Stimulated activated CD8-positive, alpha-beta memory T cell treated with anti-CD3 and anti-CD28 coated beads, Interleukin-12 subunit alpha, Interleukin-12 subunit beta, amount 100 ng/mL, for 24 hours (primary cell): ENCODE data around the gene NFATC1.
A peak's percentile ranks its signal among the peaks of the same experiment; 100 is the strongest.

ENCODE experiments used
- DNase-seq: peaks from one replicate; pipeline ENCODE4 v3.0.0-alpha.2; 2020; ENCODE audit errors: extremely low read depth

The NFATC1 gene

DNA sequence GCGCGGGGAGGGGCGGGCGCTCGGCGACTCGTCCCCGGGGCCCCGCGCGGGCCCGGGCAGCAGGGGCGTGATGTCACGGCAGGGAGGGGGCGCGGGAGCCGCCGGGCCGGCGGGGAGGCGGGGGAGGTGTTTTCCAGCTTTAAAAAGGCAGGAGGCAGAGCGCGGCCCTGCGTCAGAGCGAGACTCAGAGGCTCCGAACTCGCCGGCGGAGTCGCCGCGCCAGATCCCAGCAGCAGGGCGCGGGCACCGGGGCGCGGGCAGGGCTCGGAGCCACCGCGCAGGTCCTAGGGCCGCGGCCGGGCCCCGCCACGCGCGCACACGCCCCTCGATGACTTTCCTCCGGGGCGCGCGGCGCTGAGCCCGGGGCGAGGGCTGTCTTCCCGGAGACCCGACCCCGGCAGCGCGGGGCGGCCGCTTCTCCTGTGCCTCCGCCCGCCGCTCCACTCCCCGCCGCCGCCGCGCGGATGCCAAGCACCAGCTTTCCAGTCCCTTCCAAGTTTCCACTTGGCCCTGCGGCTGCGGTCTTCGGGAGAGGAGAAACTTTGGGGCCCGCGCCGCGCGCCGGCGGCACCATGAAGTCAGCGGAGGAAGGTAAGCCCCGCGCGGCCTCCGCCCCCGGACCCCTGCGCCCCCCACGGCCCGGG lies at the start of gene NFATC1:
NFATC1 (plus strand) TSS at position 170 of the 644 bp plus-strand sequence; CDS start at position 465, 295 bp downstream.
- peak; percentile 71 for DNase-seq

DNA sequence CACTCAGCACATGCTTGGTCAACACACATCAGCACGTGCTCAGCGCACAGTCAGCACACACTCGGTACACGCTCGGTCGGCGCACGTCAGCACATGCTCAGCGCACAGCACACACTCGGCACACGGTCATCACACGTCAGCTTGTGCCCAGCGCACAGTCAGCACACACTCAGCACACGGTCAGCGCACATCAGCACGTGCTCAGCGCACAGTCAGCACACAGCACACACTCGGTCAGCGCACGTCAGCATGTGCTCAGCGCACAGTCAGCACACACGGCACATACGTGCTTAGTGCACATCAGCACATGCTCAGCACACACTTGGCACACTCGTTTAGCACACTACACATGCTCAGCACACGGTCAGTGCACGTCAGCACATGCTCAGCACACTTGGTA lies 49.7 kb upstream of the NFATC1 start:
- no peak for DNase-seq

GRCh38 chr18:79348066-79348465 lies 47.7 kb upstream of the NFATC1 start:
- no peak for DNase-seq

DNA sequence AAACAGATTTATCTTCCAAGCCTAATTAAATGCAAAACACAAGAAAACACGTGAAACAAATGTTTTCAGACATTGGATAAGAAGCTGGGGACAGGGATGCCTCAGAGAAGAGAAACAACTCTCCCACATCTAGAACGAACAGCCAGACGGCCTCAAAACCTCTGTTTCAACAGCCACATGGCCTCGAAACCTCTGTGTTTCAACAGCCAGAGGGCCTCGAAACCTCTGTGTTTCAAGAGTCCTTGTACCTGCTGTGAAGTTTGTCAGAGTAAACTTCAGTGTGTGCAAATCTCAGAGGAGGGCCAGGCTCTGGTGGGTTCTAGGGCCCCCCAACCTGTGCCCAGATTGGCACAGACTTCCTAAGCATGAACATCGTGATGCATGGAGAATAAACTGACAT lies 43.3 kb upstream of the NFATC1 start:
- DNase-seq: no peak

GRCh38 chr18:79353267-79353666 lies 42.5 kb upstream of the NFATC1 start:
- DNase-seq: no peak

- no peak for DNase-seq
These were observed 41.4 kb upstream of the NFATC1 start for GRCh38 chr18:79354350-79354749.

DNA sequence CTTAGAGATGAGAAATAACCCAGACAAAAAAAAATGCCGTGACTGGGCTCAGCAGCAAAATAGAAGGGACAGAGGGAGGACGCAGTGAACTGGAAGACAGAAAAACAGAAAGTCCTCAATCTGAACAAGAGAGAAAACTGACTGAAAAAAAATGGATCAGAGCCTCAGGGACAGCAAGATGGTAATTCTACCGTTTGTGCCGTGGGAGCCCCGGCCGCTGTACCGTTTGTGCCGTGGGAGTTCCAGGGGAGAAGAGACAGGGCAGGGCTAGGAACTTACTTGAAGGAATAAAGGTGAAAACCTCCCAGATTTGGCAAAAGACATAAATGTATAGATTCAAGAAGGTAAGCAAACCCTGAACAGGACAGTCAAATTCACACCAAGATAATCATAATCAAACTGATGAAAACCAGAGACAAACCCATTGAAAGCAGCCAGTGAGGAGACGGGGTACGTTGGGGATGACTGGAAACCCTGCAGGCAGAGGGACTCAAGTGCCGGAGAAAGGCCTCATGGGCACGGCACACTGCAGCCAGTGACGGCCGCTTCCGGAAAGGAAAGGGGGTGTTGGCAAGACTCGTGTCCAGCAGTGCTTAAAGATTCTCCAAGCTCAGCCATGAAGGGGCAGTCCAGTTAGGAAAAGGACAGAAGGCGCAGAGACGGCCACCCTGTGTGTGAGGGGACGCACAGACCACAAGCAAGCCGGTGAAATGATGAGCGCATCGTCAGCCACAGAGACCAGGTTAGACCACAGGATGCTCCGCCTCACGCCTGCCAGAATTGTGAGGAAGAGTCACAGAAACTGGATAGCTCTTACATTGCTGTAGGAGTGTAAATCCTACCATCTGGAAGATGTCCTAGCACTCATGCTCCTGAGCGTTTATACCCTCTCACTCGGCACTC lies 40.0 kb upstream of the NFATC1 start:
- no peak for DNase-seq

DNA sequence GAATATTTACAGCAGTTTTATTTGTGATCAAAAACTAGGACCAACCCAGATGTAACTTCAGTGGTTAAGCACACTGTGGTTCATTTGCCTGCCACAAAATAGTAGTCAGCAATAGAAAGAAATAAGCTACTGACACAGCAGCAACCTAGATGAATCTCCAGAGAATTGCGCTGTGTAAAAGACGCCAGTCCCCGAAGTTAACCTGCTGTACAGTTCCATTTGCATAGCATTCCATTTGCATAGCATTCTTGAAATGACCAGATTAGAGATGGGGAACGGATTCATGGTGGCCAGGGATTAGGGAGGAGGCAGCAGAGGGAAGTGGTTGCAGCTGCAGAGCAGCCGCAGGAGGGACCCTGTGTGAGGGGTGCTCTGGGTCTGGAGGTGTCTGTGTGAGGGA lies 39.3 kb upstream of the NFATC1 start:
- no peak for DNase-seq

- DNase-seq: no peak
These were observed 34.8 kb upstream of the NFATC1 start for GRCh38 chr18:79360933-79361332.

- no peak for DNase-seq
These were observed 33.8 kb upstream of the NFATC1 start for GRCh38 chr18:79361766-79362522.

GRCh38 chr18:79365701-79366100 lies 30.0 kb upstream of the NFATC1 start:
- no peak for DNase-seq

- no peak for DNase-seq
These were observed 29.3 kb upstream of the NFATC1 start for GRCh38 chr18:79366177-79367094.

GRCh38 chr18:79367480-79367879 lies 28.2 kb upstream of the NFATC1 start:
- no peak for DNase-seq

DNA sequence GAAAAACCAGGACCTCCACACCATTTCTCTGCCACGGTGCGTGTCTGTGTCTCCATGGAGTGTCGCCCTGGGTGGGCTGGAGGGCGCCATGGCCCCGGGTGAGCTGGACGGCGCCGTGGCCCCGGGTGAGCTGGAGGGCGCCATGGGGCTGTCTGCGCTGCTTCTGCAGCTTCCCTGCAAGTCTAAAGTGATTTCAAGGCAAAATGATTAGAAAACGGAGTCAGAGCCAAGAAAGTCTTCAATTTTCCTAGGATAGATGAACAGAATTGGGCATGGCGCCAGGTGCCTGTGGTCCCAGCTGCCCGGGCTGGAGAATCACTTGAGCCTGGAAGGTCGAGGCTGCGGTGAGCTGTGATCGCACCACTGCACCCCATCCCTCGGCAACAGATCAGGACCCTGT lies 27.7 kb upstream of the NFATC1 start:
- DNase-seq: no peak

- DNase-seq: no peak
These were observed 27.0 kb upstream of the NFATC1 start for GRCh38 chr18:79368681-79369080.

DNA sequence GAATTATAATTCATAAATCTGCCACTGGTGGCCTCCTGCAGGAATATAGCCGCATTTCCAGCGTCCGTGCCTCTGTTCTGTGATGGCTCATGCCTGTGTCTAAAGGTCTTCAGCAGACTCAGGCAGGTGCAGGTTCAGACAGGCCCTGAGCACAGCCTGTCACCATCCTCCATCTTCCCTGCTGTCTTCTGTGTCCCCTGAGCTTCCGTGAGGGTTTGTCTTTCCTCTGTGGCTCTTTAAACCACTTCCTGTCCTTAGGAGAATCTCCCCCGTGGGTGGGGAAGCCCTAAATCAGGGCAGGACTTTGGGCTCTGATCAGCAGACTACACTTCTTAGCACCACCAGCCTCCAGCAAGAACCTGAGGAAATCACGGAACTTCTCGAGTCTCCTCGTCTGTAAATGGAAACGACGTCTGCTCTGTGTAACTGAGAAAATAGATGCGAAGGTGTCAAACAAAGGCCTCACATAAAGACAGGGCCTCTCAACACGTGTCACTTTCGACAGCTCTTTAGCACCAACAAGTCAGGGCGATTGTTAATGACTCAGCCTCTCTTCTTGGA lies 24.1 kb upstream of the NFATC1 start:
- DNase-seq: no peak

DNA sequence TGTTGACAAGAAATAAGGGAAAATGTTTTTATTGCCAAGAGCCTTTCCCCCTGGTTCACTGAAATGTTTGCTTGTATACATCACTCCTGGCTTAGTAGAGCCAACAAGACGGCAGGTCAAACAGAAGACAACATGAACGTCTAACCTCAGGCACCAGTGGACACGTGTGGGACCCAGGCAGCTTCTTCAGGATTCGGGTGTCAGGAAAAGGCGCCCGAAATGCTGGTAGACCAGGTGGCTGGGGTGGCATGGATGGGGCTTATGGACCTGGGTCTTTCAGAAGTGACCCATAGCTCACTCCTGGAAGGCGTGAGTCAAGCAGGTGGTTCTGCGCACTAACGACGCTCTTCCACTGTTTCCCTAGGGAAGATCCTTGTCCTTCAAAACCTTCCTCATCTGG lies 23.3 kb upstream of the NFATC1 start:
- no peak for DNase-seq

DNA sequence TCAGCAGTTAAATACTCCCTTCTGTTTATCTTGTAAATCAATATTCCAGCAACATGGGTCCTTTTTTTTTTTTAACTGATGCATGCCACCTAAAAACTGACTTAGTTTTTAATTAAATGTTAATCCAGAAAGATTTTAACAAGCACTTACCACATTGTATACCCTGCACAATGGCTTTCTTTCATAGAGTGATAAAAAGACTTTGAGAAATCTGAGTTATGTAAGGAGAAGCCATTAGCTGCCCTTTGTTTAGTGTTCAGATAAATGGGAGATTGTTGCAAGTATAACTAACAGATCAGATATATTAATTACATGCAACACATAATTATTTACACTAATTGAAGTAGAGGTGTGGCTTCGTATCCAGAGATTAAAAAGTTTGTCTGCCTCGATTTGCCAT lies 22.7 kb upstream of the NFATC1 start:
- no peak for DNase-seq

DNA sequence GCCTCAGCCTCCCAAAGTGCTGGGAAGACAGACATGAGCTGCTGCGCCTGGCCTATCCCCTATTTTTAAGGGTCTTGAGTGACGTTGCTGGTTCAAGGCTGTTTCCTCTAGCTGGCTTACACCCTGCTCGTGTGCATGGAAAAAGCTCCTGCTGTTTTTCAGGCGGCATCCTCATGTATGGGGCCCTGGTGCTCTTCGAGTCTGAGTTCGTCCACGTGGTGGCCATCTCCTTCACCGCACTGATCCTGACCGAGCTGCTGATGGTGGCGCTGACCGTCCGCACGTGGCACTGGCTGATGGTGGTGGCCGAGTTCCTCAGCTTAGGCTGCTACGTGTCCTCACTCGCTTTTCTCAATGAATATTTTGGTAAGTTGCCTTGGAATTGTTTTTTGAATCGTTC lies 22.0 kb upstream of the NFATC1 start:
- DNase-seq: no peak

DNA sequence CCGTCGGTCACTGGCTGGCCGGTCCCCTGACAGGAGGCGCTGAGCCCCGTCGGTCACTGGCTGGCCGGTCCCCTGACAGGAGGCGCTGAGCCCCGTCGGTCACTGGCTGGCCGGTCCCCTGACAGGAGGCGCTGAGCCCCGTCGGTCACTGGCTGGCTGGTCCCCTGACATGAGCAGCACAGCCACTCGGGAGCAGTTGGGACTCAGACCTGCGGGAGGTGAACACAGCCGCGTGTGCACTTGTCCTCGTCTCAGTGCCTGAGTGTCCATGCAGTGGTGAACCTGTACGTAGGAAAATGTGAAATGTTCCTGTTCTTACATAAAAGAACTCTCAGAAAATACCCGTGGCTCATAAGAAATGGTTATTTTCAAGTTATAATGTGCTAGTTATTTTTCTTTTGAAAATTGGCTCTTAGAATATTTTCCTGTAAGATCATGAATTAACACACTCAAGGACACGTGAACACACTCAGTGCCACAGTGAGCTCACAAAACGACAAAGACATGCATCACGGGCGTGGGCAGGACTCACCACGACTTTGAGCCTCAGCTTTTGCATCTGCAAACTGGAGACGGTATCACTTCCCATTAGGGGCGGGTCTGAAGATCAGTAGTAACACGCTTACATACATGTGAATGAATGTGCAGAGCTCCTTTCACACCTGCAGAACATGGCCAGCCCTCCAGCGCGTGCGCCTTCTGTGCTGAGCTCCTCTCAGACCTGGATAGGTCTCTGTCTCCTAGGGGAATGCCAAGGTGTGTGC lies 21.1 kb upstream of the NFATC1 start:
- no peak for DNase-seq
